ENCODE results near the gene CCDC157.

- TF ChIP-seq CTCF (conservative IDR thresholded peaks at IDR 0.05; ENCODE audit: low read length) (no peak), EZH2phosphoT487 (IDR thresholded peaks at IDR 0.05; ENCODE audit: borderline replicate concordance) (no peak)
These were observed 19.4 kb upstream of the CCDC157 start for GRCh38 chr22:30337461-30337778.

Data from Loucy (cell line).